Aorta (tissue), 5 donors: ENCODE measurements around the gene HSPG2. TPM values are rescaled to one million over a fixed set of nuclear protein-coding genes. Genes with fewer than 3 reads are reported as not detected.

ENCODE experiments used
- ATAC-seq: fragments of 200-7000 bp; cut with Tn5 transposase; one replicate; pipeline ENCODE4 v1.9.1; 2022; ENCODE audit warnings: moderate library complexity; ENCODE audit not compliant: low FRiP score
- DNase-seq, 2 donors: peaks; one replicate each; pipeline ENCODE4 v3.0.0-alpha.2; 2020
- H3K27ac ChIP-seq, 2 donors: one replicate each; pipeline ENCODE4 v1.5.1; 2013; ENCODE audit warnings: low read length in 2 of 2, mild to moderate bottlenecking in 2 of 2, moderate library complexity in 2 of 2, control low read depth in 1 of 2, inconsistent platforms in 1 of 2, low read depth in 1 of 2
- H3K27me3 ChIP-seq, 2 donors: one replicate each; pipeline ENCODE4 v1.6.1; 2013; ENCODE audit warnings: control low read depth in 1 of 2, low read length in 1 of 2, mild to moderate bottlenecking in 1 of 2, moderate library complexity in 1 of 2; ENCODE audit not compliant: insufficient read depth in 2 of 2, control insufficient read depth in 1 of 2
- H3K36me3 ChIP-seq, 2 donors: one replicate each; pipeline ENCODE4 v1.6.1; 2013; ENCODE audit warnings: control low read depth in 1 of 2, low read length in 1 of 2, mild to moderate bottlenecking in 1 of 2; ENCODE audit not compliant: insufficient read depth in 2 of 2, control insufficient read depth in 1 of 2
- H3K4me1 ChIP-seq, 2 donors: one replicate each; pipeline ENCODE4 v1.6.1; 2013; ENCODE audit warnings: low read length in 2 of 2, control low read depth in 1 of 2, mild to moderate bottlenecking in 1 of 2, moderate library complexity in 1 of 2; ENCODE audit not compliant: insufficient read depth in 2 of 2, control insufficient read depth in 1 of 2
- H3K4me3 ChIP-seq, 2 donors: one replicate each; pipeline ENCODE4 v1.5.1; 2013; ENCODE audit warnings: low read length in 2 of 2, control low read depth in 1 of 2, mild to moderate bottlenecking in 1 of 2
- H3K9me3 ChIP-seq: one replicate; pipeline ENCODE4 v1.6.1; 2013; ENCODE audit warnings: mild to moderate bottlenecking, low read length; ENCODE audit not compliant: control insufficient read depth
- WGBS, 2 donors: extraction: QIAGEN DNeasy Blood & Tissue Kit; methylation state at CpG; one replicate each; pipeline ENCODE4 v1.1.7; 2013; 5-methylcytosine and 5-hydroxymethylcytosine counted together
- intact Hi-C, 2 donors: fragments of 100-400 bp; cut with DNase I; formaldehyde crosslinking; loops; one replicate each; pipeline versions ENCODE4 v1.14.2 to v1.15.0; 2022
- polyA plus RNA-seq, 2 donors: library from polyadenylated mRNA; stranded (reverse); fragments of 200-250 nt; gene quantifications; one replicate each; pipeline ENCODE4 v1.2.3, GENCODE V29; 2013
- total RNA-seq, 2 donors: library from RNA; stranded (reverse); fragmentation: NEBNext Ultra II Directional; extraction: Animal tissue kit (Norgen Biotek cat#: 25700); gene quantifications; one replicate each; pipeline ENCODE4 v1.2.1, GENCODE V29; 2021
- donor health status: healthy with polysubstance abuse.
- donor health status: Bipolar disorder and iron deficiency.
- donor health status: DM: no; HTN: no; CAD: no.
- donor health status: DM: no; HTN: no; CAD: no.
- donor health status: DM: yes; HTN: yes; CAD: no.

Gene HSPG2
- total and polyA plus RNA-seq, 4 donors, result 49.1 to 1,205 (median 568) TPM

DNA sequence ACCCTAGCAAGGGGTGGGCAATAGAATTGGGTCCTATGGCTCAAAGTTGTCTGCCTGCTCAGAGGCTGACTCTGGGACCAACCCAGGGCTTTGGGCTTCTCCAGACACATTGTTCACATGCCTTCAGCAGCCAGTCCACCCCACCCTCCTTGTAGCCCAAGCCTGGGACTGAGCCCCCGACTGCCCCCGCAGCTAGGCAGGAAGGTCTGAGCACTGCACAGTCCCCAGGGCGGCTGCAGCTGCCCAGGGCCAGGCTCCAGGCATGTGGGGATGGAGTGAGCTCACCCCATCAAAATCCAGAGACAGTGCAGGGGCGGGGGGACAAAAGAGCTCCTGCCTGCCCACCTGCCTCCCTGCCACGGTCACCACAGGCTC is 35.6 kb downstream of the HSPG2 start:
- Histone ChIP-seq H3K9me3 (no peaks in the 10 kb centered on the region), H3K4me3 (no peak overlapping the region), H3K27me3 (no peaks in the 10 kb centered on the region), H3K27ac (peak overlapping the region; percentile 56 to 74), H3K4me1 (peaks cover 2 to 5% of the 10 kb centered on the region in 2 donors), H3K36me3 (no peaks in the 10 kb centered on the region)
- ATAC-seq (peak; percentile 46), DNase-seq (peak; percentile 87 to 89)
- 0 to 4% methylated on average over 5 of the region's 5 CpGs for WGBS, 2 donors
- intact Hi-C loops, result loop anchor here (5.0 kb wide), 1 partner anchor 36 kb away; the partner anchor contains the start of gene HSPG2 (in 2 of the 2)

DNA sequence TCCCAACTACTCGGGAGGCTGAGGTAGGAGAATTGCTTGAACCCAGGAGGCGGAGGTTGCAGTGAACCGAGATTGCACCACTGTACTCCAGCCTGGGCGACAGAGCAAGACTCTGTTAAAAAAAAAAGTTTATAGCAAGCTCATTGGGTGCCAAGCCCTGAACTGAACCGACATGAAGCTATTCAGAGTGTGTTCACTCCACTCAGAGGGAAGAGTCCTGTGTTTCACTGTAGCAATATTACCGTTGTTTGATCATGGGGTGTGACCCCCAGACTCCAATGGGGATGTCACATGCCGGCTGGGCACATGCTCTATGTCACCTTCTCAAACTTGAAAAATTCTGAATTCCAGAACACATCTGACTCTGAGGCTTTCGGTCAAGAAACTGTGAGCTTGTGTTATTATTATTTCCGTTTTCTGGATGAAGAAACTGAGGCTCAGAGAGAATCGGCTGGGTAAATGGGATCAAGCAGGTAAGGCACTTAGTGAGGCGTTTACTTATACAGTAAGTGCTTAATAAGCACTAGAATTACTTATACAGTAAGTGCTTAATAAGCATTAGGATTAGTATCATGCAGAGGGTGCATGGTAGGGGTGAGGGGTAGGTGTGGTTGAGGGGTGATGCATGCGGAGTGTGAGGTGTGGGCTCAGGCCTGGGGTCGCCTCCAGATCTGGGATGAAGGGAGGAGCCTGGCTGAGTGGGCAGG is 36.2 kb downstream of the HSPG2 start:
- intact Hi-C loops, result loop anchor here (5.0 kb wide), 1 partner anchor 36 kb away; the partner anchor contains the start of gene HSPG2 (in 2 of the 2)
- 30 to 32% methylated on average over 13 of the region's 13 CpGs for WGBS, 2 donors
- ATAC-seq, result no peak
- Histone ChIP-seq H3K4me1 (peaks cover 2 to 5% of the 10 kb centered on the region in 2 donors), H3K9me3 (no peaks in the 10 kb centered on the region), H3K4me3 (no peak overlapping the region), H3K27ac (peak overlapping the region; percentile 74 to 86), H3K27me3 (no peaks in the 10 kb centered on the region), H3K36me3 (no peaks in the 10 kb centered on the region)
- no peak for DNase-seq

DNA sequence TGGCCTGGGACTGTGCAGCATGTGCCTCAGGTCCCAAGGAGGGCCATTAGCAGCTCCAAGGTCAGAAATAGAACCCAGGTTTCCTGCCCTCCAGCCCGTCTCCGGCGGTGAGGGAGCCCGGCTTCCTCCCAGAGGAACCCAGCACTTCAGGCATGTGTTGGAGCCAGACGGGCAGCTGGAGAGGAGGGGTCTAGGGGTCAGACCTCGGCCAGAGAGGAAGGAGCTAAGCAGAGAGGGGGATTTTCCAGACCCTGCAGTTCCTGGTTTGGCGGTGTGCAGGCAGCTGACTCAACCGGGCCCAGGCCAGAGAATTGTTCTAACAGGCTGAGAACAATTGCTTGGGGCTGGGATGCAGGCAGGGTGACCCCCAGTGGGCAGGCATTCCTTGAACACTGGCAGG is 37.1 kb downstream of the HSPG2 start:
- no peaks in the 10 kb centered on the region for H3K27me3 ChIP-seq
- no peak overlapping the region for H3K4me3 ChIP-seq
- ATAC-seq, result no peak
- no peaks in the 10 kb centered on the region for H3K9me3 ChIP-seq
- WGBS, 2 donors, result 0 to 3% methylated on average over 8 of the region's 8 CpGs
- H3K27ac ChIP-seq, result peak overlapping the region; percentile 40 to 86
- peaks cover 0 to 5% of the 10 kb centered on the region in 2 donors for H3K36me3 ChIP-seq
- intact Hi-C loops, result loop anchor here (5.0 kb wide), 2 partner anchors 37 to 62 kb away; partner anchors contain the start of gene HSPG2 (in 2 of the 2)
- peak in 1 of 2 donors; percentile 81 for DNase-seq
- peaks cover 2 to 5% of the 10 kb centered on the region in 2 donors for H3K4me1 ChIP-seq

DNA sequence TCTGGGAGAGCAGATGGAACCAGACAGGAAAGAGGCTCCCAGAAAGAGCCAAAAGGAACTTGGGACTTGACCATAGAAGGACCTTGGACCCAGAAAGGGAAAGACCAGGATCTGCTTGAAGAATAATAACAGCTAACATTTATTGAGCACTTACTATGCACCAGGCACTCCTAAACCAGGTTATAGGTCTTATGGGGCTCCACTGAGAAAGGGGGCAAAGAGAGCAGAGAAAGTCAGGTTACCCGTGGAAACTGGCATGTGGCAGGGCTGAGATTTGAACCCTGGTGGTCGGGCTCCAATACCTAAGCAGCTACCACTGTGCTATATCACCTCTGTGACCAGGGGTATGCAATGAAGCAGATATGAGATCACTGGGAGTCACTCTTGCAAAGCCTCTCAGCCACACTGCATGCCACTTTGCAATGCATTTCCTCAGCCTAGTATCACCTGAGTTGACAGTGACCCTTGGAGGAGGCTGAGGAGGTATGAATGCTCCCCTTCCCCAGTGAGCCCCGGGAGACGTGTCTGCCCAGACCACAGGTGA is 37.8 kb downstream of the HSPG2 start:
- H3K9me3 ChIP-seq, result no peaks in the 10 kb centered on the region
- peaks cover 2 to 5% of the 10 kb centered on the region in 2 donors for H3K4me1 ChIP-seq
- DNase-seq (no peak), ATAC-seq (no peak)
- intact Hi-C loops, result loop anchor here in 1 of 2 donors (5.0 kb wide), 1 partner anchor 63 kb away; no protein-coding TSS in a partner anchor
- H3K27ac ChIP-seq, result peak overlapping the region; percentile 1 to 86
- peaks cover 0 to 5% of the 10 kb centered on the region in 2 donors for H3K36me3 ChIP-seq
- H3K27me3 ChIP-seq, result no peaks in the 10 kb centered on the region
- H3K4me3 ChIP-seq, result no peak overlapping the region
- 67 to 74% methylated on average over 4 of the region's 4 CpGs for WGBS, 2 donors

DNA sequence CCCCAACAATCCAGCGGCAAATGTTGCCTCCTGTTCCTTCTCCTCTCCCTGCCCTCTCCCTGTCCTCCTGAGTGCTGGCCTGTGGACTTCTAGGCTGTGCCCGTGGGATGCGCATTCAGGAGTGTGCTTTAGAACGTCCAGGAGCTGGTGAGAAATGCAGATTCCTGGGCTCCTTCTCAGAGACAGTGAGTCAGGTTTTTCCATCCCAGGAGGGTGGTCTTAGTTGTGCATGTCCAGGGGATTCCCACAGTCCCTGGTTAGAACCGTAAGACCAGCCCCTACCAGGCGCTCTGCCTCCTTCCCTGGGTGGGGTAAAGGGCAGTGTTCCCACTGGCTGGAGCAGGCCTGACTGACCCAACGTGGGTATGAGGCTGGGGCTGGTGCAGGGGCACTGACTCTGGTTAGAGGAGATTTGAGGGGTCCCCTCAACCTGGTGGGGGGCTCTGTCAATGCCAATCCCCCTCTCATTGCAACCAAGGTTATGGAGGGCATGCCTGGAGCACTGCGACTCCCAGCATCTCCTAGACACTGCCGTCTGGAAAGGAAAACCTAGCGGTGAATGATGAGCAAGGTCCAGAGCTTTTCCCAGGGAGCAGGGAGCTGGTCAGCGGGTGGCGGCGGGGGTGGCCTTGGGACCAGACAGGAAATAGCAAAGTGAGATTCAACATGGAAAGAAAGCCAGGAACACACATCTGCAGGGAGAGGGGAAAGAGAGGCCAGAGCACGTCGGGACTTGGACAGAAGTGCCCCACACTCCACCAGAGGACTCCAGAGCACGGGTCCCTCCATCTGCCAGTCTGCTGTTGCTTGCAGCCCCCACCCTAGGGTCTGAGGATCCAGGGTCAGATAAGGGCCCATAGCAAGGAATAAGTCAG is 38.5 kb downstream of the HSPG2 start:
- DNase-seq (peak; percentile 79 to 85), ATAC-seq (no peak)
- H3K4me3 ChIP-seq, result no peak overlapping the region
- H3K4me1 ChIP-seq, result peaks cover 0 to 2% of the 10 kb centered on the region in 2 donors
- no peaks in the 10 kb centered on the region for H3K27me3 ChIP-seq
- no peaks in the 10 kb centered on the region for H3K9me3 ChIP-seq
- WGBS, 2 donors, result 17 to 25% methylated on average over 16 of the region's 16 CpGs
- peak overlapping the region; percentile 1 to 86 for H3K27ac ChIP-seq
- intact Hi-C loops, result loop anchor here in 1 of 2 donors (5.0 kb wide), 1 partner anchor 64 kb away; no protein-coding TSS in a partner anchor
- peaks cover 0 to 5% of the 10 kb centered on the region in 2 donors for H3K36me3 ChIP-seq

DNA sequence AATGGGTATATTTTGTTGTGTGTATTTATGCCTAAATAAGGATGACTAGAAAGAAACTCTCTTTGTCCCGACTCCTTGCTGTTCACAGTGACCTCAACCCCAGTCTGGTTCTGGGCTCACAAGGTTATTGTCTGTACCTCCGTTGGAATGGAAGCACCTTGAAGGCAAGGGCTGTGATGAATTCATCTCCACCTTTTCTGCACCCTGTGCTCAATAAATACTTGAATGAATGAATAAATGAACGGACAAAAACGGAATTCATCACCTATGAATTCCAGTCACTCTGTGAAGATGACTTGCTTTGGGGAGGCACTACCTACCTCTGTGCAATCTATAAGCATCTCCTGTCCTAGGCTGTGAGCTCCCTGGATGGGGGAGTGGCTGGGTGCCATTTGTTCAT is 39.3 kb downstream of the HSPG2 start:
- no peaks in the 10 kb centered on the region for H3K27me3 ChIP-seq
- H3K27ac ChIP-seq, result peak overlapping the region in 1 of 2 donors; percentile 86
- WGBS, 2 donors, result 73 to 78% methylated on average over 4 of the region's 4 CpGs
- H3K9me3 ChIP-seq, result no peaks in the 10 kb centered on the region
- peaks cover 0 to 5% of the 10 kb centered on the region in 2 donors for H3K36me3 ChIP-seq
- ATAC-seq (no peak), DNase-seq (no peak)
- peaks cover 0 to 2% of the 10 kb centered on the region in 2 donors for H3K4me1 ChIP-seq
- intact Hi-C loops, result loop anchor here (2.0 to 5.0 kb wide), 2 partner anchors 25 to 64 kb away; no protein-coding TSS in a partner anchor
- H3K4me3 ChIP-seq, result no peak overlapping the region

DNA sequence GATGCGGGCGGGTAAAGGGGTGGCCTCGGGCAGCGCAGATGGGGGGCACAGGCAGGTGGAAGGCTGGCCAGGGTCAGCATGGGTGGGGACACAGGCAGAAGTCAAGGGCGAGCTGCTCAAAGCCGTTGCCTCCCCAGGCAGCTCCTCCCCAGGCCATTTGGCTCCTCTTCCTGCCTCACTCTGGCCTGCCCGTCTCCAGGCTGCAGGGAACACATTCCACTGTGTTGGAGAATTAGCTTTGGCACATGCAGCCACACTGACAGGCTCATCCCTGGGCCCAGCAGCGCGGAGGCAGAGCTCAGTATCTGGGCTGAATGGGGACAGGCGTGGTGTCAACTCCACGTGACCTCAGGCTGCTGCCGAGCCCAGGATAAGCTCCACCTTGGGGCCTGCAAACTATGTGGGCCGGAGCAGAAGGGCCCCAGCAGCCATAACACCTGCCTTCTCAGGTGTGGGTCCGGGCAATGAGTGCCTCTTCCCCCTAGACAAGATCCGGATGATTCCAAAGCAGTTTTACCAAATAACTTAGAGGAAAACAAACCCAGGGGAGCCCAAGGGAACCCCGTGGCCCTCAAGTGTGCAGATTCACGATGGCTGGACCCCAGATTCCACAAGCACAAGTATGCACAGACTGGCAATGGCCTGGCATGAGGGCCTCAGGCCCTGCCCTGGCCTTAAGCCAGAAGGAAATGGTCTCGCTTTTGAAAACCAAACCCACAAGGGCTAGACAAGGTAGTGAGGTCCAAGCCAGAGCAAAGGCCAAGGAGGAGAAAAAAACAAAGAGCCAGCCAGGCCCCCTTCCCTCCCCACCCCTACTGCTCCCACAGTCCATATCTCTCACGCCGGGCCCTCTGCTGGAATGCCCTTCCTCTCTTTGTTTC is 40.2 kb downstream of the HSPG2 start:
- Histone ChIP-seq H3K4me1 (peaks cover 0 to 2% of the 10 kb centered on the region in 2 donors), H3K9me3 (no peaks in the 10 kb centered on the region), H3K4me3 (no peak overlapping the region), H3K27me3 (no peaks in the 10 kb centered on the region), H3K36me3 (peaks cover 0 to 5% of the 10 kb centered on the region in 2 donors), H3K27ac (peak overlapping the region; percentile 48 to 53)
- intact Hi-C loops, result loop anchor here (2.0 to 5.0 kb wide), 2 partner anchors 24 to 65 kb away; no protein-coding TSS in a partner anchor
- peak; percentile 82 to 88 for DNase-seq
- 14 to 16% methylated on average over 20 of the region's 20 CpGs for WGBS, 2 donors
- ATAC-seq, result peak; percentile 62
